ENCODE results near the gene OS9.
A peak's percentile ranks its signal among the peaks of the same experiment; 100 is the strongest.

Gene OS9

DNA sequence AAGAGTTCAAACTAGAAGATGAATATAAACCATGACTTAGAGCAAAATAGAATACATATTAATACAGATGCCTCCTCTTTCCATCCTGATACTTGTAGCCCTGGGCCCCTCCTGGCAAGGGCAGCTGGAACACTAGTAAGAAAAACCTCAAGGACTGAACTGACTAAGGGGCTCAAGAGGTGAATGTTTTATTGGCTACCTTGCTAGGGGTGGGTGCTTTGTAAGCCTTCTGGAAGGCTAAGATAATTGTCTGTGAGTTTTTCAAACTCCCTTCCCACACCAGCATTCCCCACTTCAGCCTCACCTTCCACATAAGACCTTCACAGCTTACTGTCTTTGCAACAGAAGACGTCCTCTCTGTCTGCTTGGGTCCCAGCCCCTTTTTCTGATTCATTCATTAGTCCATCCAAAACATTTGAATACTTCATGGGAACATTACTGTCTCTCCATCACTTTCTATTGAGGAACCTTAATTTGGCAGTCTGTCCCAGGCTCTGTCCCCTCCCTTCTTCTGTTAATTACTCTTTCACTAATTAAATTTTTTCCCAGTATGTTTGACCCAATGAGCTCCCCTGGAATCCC is 59.9 kb downstream of the OS9 start:
- DNase-seq, result no peak

DNA sequence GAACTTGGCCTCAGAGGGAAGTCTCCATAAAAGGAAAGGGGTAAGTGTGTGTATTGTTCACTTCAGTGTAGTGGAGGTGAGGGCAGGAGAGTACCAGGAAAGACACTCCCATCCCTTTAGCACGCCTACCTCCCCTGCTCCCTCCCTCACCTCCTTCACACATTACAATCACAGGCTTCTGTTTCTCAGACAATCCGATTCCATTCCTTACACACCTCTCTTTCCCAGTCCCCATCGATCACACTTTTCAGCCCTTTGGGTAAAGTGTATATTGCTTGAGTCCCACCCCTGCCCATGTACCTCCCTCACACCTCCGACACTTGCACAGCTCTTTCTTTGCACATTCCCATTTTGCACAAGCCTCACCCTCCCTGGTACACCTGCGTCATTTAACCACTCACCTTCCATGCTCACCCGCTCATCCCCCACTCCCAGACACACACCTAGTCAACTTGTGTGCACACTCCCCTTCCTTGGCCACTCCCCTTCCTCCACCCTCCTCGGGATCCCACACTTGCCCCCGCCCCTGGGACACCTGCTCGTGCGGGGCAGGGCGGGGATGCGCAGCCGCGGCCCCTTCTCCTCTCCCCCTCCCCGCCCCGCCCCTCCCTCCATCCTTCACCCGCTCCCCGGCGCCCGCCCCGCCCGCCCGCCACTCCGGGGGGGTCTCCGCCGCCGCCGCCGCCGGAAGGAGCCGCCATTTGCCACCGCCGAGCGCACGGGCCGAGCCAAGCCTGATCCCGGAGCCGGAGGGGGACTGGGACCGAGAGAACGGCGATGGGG is 60.7 kb downstream of the OS9 start, which contains the start of gene MARCHF9:
MARCHF9 (plus strand) TSS at position 693 of the 783 bp plus-strand sequence. CDS start 426 bp downstream, outside the sequence.
- peak; percentile 91 for DNase-seq

DNA sequence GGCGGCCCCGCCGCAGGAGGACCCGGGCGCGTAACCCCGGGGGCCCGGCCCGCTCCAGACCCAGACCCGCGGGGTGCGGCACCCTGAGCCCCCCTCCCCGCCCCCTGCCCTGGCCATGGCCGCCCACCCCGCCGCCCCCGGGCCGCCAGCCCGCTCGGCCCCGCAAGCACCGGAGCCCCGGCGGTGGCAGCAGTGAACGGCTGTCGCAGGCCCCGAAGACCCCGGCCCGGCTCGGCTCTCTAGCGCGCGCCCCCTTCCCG is 61.2 kb downstream of the OS9 start:
- no peak for DNase-seq

DNA sequence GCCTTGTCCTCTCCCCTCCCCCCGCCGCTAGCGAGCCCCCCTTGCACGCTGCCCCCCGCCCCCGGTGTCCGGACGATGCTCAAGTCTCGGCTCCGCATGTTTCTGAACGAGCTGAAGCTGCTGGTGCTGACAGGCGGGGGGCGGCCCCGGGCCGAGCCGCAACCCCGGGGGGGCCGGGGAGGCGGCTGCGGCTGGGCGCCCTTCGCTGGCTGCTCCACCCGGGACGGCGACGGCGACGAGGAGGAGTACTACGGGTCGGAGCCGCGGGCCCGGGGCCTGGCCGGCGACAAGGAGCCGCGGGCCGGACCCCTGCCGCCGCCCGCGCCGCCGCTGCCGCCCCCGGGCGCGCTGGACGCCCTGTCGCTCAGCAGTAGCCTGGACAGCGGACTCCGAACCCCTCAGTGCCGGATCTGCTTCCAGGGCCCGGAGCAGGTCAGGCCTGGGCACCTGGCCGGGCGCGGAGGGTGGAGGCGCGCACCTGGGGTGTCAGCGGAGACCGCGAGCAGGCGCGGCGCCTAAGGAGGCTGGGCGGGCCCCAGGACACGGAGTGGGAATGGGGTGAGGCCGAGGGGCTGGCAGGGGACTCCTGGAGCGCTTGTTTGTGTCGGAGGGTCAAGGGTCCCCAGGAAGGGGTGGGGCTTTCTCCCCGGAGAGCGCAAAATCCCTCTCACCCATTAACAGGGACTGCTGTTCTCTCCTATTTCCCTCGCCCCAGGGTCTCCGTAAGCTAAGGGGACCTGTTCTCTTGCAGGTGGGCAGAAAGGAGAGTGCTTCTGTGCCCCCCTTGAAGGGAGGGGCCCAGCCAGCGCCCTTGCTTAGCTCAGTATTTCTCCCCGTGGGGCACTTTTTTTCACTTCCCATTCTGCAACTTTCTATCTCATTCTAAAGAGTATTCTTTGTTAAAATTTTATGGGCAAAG is 61.8 kb downstream of the OS9 start:
- no peak for DNase-seq

DNA sequence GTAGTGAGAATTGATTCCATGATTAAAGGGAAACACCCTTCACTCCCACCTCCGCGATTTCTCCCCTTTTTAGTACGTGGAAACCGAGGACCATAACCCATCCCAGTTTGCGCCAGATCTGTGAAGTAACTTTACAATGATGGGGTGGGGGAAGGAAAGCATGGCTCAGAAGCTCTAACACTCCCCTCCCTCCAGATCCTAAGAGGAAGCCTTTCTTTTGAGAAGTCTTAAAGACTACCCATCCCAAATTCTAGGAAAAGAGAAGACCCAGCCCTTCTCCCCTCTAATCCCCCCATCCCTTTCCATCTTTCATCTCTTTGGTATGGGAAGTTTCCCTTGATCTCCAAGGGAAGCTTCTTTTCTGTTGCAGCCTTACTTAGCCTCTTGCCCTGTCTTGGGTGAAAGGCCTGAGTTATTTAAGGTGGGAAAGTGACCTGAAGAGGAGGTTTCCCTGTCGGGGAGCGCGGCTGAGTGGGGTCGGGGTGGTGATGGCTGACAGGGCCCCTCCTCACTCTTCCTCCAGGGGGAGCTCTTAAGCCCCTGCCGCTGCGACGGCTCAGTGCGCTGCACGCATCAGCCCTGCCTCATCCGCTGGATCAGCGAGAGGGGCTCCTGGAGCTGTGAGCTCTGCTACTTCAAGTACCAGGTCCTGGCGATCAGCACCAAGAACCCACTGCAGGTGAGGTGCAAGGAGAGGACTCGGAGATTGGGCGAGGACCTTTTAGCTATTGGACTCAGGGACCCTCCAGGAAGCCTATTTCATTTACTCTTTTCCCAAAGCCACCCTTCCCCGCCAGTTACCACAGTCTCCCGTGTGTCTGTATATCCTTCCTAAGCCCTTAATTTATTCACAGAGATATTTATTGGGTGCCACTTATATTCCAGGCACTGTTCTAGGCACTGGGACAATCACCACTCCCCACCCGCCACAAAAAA is 62.7 kb downstream of the OS9 start:
- peak; percentile 83 for DNase-seq

DNA sequence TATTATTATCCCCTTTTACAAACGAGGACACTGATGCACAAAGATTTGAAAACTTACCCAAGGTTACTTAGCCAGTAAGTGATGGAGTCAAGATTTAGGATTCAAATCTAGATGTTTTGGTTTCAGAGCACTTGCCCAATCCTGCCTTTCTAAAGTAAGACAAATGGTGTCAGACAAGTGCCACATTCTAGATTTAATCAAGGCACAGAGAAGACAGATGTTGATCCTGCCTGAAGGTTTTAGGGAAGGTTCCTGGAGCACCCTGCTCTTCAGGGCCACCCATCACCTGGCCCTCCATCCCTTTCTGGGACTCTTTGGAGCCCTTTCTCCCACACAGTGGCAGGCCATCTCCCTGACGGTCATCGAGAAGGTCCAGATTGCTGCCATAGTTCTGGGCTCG is 63.8 kb downstream of the OS9 start:
- no peak for DNase-seq

DNA sequence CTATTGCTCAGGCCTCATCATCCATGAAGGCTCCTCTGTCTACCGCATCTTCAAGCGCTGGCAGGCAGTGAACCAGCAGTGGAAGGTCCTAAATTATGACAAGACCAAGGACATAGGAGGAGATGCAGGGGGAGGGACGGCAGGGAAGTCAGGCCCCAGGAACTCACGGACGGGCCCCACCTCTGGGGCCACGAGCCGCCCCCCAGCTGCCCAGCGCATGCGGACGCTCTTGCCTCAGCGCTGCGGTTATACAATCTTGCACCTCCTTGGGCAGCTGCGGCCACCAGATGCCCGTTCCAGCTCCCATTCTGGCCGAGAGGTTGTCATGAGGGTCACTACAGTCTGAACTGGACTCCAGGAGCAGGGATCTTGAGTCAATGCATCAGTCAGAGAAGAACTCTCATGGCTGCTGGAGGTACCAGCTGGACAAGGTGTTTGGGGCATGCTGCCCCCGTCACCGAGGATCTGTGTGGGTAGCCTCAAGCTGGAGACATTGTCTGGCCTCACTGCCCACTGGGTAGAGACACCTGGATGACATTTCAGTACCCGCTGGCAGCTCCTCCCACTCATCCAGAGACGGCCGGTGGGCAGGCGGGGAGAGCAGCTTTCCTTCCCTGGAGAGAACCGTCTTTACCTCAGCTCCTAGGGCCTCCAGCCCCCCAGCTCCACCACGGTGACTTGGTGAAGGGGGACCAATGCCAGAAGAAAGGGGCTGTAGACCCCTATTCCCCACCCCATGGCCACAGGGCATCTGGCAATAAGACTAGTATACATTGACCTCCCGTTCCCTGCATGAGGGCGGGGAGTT is 64.8 kb downstream of the OS9 start:
- no peak for DNase-seq

DNA sequence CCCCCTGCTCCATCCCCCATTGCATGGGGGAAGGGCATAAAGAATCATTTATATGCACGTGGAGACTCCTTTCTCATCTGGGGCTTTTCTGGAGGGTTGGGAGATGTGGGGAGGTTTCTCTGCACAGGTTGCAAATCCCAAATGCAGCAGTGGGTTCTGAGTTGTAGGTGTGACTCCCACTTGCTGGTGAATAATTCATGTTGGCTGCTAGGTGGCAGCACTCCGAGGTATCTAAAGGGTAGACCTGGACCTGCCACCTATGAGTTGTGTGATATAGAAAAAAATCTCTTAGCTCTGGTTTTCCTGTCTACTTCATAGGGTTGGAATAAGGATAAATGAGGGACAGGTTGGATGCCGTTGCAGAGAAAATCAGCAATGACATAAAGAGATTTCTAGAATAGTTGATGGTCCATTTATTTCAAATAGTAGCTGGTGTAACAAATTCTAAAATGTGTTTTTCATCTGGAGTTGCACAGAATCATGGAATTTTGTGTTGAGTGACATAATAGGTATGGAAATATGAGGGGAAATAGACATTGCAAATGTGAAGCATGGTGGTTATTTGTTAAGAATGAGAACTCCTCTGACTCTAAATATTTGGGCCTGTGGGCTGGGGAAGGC is 65.5 kb downstream of the OS9 start:
- peak; percentile 58 for DNase-seq

DNA sequence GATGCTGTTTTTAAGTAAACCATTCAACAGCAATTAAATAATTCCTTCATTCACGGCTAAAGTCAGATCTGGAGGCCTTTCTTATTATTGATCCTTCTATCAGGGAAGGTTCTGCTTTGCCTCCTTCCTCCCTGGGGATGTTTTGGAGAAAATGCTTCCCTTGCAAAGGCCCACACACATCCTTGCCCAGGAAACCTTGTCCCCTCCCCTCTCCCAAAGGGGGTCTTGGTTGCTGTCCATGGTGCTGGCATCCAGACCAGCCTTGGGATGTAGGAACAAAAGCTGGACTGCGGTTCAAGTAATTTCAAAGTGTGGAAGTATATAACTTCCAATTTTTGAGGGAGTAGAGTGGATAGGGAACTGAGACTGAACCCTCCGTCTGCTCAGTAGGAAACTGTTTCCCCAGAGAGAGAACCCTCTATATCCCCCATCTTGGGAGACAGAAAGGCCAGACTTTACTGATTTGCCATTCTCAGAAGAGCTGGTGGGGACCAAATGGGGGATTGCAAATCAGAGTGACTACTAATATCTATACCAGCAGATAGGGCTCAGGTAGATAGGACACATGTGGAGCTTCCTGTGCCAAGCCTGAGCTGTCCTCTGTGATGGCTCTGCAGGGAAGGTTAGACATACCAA is 66.5 kb downstream of the OS9 start:
- DNase-seq, result no peak

DNA sequence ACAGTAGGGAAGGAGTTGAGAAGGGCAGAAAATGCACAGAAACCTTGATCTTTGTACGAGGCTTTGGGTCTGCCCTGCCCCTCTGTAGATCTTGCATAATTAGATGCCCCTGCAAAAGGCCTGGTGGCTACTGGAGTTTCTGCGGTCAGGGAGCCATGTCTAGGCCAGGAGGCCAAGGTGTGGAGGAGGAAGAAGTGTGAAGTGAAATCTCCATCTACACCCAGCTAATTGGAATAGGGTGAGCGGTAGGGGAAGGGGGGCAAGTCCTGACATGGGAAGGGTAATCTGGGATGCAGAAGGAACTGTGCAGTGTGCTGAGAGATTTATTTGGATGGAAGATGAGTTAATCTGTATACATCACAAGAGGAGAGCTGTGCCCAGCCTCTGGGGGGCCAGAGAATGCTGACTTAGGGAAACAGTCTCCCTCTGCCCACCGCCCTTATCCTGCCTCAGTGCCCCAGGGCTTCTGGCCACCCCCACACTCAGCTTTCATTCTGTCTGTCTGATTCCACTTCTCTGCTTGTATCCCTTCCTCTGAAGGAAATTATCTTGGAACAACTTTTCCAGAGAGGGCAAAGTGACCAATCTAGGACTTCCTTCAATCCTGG is 67.6 kb downstream of the OS9 start:
- DNase-seq, result no peak

DNA sequence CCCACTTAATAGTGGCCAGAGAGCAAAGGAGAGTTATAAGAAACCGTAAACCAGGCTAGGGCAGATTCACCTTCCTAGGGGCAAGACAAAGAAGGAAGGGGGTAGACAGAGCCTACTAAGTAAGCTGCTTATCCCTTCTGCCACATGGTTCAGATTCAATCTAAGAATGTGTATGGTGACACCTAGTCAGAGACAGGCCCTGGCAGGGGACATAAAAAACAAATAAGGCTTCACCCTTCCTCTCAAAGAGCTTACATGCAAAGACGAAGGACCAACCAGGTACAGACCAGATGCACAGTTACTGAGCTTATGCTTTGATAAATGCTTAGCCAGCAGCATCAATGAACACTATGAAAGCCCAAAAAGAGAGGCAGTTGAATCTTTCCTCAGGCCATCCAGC is 68.5 kb downstream of the OS9 start:
- no peak for DNase-seq

DNA sequence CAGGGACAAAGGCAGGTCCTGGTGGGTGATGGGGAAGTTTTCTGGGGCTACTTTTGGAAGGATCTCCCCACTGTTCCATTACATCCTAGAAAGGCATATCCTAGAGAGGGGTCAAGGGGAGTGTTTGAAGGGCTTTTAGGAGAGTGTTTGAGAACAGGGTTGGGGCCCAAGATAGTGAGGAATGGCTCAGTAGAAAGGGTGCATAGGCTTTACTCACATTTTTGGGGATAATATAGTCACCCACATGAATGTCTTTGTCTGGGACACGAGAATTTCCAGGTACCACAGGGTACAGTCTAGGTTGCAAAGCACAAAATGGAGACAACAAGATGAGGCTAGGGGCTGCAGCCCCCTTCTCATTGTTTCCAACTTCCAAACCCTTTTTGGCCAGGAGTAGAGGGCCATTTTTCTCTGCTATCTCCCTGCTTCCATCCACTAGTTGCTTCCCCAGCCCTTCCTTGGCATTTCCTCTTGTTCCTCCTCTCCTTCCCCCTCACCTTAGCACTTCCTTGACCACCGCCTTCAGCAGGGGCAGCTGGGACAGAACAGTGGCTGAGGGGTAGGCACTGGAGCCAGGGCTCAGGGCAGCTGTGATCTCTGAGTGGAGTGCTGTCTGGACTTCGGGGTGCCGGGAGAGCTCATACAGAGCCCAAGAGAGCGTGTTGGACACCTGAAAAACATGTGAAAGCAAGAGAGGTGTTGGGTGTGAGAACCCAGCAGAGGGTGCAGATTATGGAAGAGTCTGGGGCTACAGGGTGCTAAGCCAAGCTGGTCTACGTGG is 70.1 kb downstream of the OS9 start:
- DNase-seq, result no peak

DNA sequence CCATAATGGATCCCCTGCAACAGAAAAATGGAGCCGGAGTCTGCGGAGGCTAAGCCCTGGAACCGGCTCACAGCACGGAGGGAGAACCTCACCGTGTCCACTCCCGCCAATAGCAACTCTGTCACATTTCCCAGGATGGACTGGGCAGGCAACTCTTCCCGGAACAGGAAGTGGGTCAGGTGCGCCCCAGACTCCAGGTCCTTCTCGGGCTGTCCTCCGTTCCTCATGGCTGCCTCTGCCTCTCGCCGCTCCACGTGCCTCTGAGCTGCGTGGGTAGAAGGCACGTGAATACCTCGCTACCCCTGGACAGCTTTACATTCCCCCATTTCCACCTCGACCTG is 70.7 kb downstream of the OS9 start:
- no peak for DNase-seq

DNA sequence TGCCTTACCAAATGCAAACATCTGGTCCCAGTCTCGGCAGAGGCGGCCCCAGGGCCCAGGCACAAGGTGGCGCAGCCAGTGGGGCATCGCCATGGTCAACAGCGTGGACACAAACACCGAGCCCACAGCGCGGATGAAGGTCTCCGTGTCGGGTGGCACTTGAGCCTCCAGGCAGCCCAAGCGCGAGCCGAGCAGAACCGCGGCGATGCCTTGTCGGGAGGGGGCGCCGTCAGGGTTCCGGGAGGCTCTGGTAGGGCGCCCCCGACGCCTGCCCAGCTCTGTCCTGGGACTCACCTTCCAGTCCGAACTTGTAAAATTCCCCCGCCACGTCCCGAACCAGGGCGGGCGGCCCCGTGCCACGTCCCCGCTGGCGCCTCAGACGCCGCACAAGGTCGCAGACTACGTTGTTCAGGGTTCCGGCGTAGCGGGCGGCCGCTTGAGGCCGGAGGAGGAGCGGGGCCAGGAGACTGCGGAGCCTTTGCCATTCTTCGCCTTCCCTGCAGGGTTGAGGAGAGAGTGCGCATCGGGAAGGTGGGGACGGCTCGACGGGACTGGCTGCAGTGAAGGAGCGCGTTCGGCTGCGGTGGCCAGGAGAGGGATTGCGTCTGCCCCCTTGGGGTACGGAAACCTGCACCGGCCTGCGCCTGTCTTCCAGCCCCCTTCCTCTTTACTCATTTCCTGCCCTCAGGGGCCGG is 71.2 kb downstream of the OS9 start:
- DNase-seq, result peak; percentile 70

DNA sequence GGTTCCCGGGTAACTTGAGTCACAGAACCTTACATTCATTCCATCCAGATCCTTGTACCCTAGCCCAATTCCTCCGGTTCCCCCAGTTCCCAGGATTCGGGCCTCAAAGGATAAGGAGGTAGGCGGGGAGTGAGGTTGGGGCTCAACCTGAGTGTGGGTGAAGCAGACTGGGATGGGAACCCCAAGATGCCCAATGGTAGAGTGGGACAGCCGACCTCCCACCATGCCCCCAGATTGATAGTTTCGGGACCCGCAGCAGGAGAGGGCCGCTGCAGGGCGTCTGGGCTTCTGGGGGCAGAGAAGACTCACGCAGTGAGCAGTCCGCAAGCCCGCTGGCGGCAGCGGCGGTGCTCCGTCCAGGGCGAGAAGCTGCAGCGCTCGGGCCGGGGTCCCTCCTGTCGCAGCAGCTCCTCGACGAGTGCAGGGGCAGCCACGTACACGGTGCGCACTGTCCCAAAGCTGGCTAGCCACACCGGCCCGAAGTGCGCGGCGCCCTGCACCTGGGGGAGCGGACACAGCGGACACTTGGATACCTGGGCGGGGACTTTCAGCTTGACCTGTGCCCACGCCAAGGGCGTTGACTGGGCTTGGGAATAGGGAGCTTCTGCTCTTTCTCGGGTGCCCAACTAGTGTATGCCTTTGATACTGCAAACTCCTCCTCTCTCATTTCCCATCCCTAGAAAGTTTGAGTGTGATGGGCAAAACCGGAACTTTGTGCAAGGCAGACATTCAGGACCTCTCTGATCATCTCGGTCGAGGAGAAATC is 71.9 kb downstream of the OS9 start:
- DNase-seq, result no peak

DNA sequence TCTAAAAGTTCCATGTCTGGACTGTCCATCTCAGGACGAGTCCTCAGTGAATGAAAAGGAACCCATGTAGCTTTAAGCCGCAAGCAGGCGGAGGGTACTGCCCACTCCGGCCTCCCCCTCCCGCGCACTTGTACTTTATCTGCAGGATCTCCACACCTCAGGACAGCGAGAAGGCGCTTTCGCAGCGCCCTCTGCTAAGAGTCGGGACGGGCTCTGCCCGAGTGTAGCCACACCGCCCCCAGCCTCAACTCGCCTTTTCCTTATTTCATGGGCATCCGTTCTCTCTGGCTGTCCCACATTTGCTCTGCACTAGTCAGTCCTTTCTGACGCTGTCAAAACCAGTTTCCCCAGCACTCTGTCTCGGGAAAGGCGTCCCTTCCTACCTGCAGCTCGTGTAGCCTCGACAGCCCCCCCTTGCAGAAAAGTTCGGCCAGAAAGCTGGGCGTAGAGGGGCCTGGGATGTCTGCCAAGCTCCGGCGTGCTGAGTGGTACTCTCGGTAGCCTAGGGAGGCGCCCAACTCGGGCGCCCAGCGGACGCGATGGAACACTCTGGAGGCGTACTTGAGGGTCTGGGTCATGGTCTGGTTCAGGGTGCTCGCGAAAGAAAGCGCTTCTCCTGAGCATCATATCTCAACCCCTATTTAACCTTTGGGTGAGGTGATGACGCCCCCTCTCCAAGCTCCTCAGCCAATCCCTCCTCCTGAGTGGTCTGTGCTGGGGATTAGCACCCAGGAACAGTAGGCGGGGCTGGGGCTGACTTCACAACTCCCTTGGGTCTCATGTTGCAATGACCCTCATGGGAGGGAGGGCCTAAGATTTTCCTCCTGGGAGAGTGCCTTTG is 72.8 kb downstream of the OS9 start, which contains the start of gene CYP27B1:
CYP27B1 (minus strand) TSS at position 615 of the 841 bp plus-strand sequence; CDS start at position 578, 37 bp downstream.
- DNase-seq, result no peak

DNA sequence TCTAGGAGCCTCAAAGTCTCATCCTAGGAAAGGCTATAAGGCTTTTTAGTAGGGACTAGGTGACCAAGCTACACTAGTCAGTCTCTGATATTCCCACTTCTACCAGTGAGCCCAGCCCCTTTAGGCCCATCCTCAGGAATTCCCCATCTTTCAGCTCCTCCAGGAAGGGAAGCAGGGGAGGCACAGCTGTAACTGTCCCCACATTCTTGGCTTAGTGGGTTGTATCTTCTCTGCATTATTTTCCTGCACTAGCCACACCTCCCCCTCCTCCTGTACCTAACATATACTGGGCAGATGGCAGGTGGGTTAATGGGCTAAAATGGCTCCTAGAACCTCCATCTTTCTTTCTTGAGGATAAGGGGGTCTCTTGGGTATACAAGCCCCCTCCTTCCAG is 73.4 kb downstream of the OS9 start:
- DNase-seq, result no peak

All from activated CD4-positive, alpha-beta T cell treated with anti-CD3 and anti-CD28 coated beads, Interleukin-10, Interleukin-2, amounts not matched to agents 100 ng/mL and 50 ng/mL, durations not matched to agents 16 hours and 8 hours (primary cell).